HPDE6-E6E7 (cell line): ENCODE results near the gene TM9SF1.
"Not testable (repeated sequence)": the region's sequence is repeated elsewhere in the genome, so short reads cannot be mapped to it uniquely, and the experiment has no call there.

ENCODE experiments used
- DNase-seq: peaks from one replicate; pipeline ENCODE4 v3.0.0; 2011; ENCODE audit warnings: missing footprints; ENCODE audit errors: extremely low spot score

Gene TM9SF1

DNA sequence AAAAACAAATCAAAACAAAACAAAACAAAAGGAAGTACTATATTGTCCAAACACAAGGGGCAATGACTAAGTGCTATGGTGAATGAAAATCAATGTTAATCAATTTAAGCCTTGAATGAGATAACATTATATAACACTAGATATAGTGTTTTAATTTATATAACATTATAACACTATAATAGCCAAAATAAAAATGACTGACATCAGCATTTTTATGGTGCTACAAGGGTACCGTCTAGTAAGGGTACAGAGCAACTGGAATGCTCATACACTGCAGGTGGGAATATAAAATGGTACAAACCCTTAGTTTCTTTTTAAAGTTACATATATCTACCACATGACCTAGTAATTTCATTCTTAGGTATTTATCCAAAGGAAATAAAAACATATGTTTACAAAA lies 31.2 kb upstream of the TM9SF1 start:
- DNase-seq, result no peak

DNA sequence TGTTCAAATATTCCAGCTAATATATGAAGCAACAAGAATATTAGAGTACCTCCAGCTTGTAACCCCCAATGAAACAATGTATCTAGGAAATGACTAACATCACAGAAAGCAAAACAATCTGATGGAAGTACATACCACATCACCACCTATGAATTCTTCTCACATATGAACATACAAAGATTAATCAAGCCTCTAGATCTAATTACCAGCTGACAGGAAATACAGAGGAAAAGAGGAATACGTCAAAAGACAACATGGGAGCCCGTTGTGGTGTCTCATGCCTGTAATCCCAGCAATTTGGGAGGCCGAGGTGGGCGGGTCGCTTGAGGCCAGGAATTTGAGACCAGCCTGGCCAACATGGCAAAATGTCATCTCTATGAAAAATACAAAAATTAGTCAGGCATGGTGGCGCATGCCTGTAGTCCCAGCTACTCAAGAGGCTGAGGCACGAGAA lies 29.4 kb upstream of the TM9SF1 start:
- peak; percentile 44 for DNase-seq

DNA sequence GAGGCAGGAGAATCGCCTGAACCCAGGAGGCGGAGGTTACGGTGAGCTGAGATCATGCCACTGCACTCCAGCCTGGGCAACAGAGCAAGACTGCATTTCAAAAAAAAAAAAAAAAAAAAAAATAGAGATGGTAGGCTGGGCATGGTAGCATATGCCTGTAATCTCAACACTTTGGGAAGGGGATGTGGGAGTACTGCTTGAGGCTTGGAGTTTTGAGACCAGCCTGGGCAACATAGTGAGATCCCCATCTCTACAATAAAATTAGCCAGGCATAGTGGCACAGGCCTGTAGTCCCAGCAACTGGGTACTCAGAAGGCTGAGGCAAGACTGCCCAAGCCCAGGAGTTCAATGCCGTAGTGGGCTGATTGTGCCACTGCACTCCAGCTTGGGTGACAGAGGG lies 27.7 kb upstream of the TM9SF1 start:
- not testable (repeated sequence) for DNase-seq

- DNase-seq, result no peak
Measured at GRCh38 chr14:24219521-24219920, 24.3 kb upstream of the TM9SF1 start.

GRCh38 chr14:24219080-24219479 lies 23.8 kb upstream of the TM9SF1 start:
- no peak for DNase-seq

DNA sequence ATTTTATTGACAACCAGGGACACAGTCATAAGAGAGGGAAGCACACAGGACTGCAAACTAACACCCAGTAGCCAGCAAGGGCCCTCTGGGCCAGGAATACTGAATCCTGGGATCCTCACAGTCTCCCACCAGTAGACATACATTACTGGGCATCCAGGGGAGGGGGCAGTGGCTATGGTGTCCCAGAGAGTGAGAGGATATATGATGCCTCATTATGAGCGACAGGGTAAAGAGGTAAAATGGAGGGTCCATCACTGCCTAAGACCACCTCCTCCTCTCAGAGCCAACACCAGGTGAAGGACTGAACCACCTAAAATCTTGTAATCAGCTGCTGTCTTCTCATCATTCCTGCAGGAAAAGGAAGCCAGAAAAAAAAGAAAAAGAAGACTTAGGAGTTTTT lies 21.6 kb upstream of the TM9SF1 start:
- not testable (repeated sequence) for DNase-seq

DNA sequence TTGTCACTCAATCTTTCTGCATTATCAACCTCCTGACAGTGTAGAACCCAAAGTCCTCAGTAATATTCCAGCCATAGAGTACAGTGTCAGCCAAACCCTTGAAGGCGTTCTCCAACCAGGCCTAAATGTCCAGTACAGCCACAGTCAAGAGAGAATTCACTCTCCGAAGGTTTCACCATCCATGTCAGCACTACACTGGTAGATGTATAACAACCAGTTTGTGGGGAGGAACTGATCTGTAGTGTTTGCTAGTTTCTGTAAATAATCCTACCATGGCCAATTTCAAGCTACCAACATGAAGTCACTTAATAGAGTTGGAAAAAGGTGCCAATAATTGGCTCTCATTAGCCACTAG lies 21.1 kb upstream of the TM9SF1 start:
- DNase-seq, result no peak

DNA sequence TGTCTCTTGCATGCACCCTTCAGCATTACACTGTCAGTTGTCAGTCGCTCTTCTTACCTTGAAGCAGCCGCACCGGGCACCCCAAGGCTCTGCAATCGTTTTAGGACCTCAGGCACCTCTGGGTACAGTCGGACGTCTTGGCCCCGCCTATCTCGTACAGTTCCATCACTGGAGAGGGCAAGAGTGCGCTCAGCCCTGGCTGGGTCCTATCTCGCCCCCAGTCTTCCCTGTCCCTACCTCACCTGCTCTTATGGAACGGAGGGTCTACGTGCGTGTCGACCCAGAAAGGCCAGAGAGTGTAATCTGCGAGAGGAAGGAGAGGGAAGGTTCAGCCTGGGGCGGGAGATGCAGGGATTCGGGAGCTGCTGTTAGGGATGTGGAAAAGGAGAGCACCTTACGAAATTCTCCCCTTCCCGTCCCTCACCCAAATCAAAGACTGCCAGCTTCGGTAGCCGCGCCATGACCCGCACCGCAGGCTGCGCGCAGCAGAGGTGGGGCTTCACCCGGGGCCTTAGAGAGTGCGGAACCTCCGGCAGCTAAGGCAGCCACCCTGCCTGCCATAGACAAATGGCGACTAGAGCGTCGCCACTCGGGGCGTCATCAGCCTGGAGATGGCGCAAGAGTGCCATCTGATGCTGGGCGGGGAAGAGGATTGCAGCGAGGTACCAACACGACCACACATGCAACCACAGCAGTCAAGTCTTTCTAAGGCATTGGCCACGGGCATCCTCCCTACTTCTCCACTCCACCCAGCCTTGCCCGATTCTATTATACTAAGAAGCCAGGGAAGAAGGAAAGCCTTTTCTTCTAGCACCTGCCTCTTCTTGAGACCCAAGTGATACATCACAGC lies 20.5 kb upstream of the TM9SF1 start, which contains the start of gene MDP1:
MDP1 (minus strand) TSS at position 572 of the 850 bp plus-strand sequence; CDS start at position 461, 111 bp downstream.
- peak; percentile 83 for DNase-seq

GRCh38 chr14:24213866-24214662 lies 18.8 kb upstream of the TM9SF1 start:
- no peak for DNase-seq

DNA sequence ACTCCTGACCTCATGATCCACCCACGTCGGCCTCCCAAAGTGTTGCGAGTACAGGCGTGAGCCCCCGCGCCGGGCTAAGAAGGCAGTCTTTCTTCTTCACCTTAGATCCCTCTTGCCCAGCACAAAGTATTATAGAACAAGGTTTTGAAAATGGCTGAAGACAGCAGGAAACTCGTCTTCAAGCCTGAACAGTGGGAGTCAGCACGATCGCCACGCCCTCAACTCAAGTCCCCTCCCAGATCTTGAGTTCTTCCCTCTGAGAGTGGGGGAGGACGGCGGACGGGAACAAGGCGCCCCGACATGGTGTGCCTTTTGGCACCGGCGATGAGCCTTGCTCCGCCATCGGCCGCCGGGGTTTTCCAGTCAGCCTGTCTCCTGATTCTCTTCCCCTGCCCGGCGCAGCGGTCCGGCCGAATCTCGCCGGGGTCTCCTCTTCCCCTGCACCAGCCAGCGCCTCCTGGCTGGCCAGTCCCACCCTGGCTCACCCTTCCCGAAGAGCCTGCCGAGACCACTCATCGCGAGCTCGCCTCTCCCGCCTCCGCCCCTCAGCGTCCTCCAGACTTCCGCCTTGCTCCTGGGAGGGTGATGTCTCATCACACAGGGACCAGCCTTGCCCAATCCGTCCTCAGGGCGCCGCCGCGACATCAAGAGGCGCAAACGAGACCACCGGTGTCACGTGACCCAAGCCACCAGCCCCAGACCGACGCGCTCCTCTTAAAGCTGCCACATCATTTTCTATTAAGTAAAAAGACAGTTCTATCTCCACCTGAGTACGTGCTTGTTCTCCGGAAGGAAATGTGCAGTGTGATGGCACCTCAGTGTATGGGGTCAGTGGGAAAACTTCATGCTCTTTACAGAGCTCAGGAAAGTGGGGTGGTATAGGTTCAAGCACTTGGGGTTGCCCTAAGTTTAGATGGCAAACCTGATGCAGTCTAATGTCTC lies 18.0 kb upstream of the TM9SF1 start, which contains the start of gene CHMP4A:
CHMP4A (minus strand) TSS at position 565 of the 942 bp plus-strand sequence; CDS start at position 516, 49 bp downstream.
- DNase-seq, result peak; percentile 97

- no peak for DNase-seq
Measured at GRCh38 chr14:24211311-24211710, 16.1 kb upstream of the TM9SF1 start.

DNA sequence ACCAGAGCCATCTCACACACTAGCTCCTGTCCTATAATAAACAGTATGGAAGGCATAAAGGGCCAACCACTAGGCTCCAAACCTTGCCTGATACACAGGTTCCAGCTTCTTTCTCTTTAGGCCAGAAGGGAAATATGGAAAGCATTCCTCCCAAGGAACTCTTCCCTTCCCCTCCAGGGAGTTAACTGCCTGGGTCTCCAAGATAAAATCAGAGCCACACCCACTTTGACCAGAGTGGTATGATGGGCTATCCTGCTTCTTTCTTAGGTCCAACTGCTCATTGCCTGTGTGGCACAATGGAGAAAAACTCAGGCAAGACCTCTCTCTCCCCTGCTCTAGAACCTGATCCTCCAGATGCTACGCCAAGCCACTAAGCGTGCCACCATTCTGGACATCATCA lies 12.4 kb upstream of the TM9SF1 start:
- no peak for DNase-seq

DNA sequence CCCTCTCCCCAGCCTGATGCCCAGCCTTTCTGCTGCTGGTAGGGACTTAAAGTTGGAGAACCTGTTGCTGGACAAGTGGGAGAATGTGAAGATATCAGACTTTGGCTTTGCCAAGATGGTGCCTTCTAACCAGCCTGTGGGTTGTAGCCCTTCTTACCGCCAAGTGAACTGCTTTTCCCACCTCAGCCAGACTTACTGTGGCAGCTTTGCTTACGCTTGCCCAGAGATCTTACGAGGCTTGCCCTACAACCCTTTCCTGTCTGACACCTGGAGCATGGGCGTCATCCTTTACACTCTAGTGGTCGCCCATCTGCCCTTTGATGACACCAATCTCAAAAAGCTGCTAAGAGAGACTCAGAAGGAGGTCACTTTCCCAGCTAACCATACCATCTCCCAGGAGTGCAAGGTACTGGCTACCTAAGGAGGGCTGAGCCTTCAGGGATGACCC lies 11.9 kb upstream of the TM9SF1 start:
- no peak for DNase-seq

DNA sequence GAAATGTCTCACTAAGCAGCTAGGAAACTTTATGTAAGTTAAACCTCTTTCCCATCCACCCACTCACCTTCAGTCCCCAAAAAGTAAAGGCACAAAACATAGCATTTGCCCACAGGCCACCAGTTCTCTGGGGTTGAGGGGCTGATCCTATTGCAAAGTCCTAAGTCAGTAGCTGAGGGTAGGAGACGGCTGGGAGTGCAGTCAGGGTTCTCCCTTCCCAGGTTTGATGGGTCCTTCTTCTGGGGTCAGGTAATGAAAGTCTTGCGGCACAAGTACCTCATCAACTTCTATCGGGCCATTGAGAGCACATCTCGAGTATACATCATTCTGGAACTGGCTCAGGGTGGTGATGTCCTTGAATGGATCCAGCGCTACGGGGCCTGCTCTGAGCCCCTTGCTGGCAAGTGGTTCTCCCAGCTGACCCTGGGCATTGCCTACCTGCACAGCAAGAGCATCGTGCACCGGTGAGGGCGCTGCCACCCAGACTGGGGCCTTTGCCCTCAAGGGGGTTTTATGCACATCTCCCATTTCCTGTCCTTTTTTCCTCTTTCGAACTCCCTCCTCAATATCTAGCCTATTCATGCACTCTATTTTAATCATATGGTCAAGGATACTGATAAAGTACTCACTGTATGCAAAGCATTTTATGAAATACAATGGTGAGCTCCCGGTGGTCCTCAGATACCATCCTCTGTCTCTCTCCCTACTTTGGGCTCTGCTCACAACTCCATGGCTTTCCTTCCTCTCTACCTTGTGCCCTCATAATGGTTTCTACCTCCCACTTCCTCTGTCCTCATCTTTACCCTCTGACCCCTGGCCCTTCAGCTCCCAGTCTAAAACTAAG lies 11.2 kb upstream of the TM9SF1 start:
- DNase-seq, result no peak

DNA sequence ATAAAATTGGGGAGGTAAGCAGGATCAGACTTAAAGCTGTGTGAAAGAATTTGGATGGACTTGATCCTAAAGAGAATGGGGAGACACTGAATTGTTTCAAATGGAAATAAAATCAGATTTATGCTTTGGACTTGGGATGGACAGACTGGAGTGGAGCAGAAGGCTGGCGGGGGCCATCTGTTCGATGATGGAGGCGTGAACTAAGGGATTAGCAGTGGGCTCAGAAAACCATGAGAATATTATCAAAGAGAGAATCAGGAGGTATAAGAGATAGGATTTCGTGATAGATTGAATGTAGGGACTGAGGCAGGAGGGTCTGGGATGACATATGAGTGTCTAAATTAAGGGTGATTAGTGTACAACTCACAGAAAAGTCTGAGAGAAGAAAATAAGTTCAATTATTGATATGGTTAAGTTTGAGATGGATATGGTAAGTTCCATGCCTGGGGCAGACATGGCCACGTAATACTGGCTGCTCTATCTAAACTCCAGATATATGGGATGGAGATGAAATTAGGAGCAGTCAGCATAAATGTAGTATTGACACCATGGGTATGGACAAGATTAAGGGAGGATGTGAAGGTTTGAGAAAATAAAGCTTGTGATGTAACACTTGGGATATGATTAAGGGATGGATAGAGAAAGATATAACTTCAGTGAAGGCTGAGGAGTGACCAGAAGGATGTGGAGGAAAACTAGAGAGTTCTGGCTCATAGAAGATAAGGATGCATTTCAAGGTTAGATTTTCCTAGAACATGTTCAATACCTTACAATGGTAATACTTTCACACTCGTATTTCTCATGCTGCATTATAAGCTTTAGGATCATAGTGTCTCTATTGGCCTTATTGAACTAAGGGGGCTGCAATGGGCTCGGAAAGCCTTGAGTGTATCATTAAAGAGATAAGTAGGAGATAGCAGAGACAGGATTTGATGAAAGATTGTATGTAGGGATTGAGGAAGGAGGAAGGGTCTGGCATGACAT lies 9.2 kb upstream of the TM9SF1 start:
- DNase-seq, result no peak

- not testable (repeated sequence) for DNase-seq
Measured at GRCh38 chr14:24203249-24203886, 8.1 kb upstream of the TM9SF1 start.

DNA sequence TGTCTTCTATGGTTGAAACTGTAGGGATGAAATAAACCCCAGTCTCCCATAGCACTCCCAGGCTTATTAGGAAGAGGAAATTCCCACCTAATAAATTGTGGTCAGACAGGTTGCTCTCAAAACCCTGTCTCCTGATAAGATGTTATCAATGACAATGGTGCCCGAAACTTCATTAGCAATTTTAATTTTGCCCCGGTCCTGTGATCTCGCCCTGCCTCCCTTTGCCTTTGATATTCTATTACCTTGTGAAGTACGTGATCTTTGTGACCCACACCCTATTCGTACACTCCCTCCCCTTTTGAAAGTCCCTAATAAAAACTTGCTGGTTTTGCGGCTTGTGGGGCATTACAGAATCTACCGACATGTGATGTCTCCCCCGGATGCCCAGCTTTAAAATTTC lies 7.3 kb upstream of the TM9SF1 start:
- DNase-seq, result not testable (repeated sequence)

DNA sequence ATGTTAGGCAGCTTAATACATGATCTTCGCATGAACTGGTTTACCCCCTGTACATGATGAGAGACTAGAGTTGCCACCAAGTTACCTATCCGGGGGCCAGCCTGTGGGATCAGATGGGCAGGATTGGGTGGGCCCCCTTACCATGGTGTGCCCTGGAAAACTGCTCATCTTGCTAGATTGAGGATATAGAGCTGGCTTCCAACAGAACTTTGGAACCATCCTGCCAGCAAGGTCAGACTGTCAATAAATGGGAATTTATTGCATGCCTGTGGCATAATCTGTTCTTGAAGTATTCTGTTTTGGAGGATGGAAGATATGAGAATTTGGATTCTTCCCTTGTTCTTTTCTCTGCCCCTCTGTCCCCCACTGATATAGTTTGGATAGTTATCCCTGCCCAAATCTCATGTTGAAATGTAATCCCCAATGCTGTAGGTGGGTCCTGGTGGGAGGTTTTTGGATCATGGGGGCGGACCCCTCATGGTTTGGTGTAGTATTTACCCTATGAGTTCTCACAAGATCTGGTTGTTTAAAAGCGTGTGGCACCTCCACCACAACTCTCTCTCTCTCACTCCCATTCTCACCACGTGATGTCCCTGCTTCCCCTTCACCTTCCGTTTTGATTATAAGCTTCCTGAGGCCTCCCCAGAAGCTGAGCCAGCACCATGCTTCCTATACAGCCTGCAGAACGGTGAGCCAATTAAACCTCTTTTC lies 3.7 kb upstream of the TM9SF1 start:
- DNase-seq, result no peak
